Activated T-cell treated with anti-CD3 and anti-CD28 coated beads, Interleukin-2, amount 50 U/mL, for 72 hours (primary cell): ENCODE measurements around the gene IVNS1ABP. TPM values are rescaled to one million over a fixed set of nuclear protein-coding genes. Genes with fewer than 3 reads are reported as not detected.
"Not testable (repeated sequence)": the region's sequence is repeated elsewhere in the genome, so short reads cannot be mapped to it uniquely, and the experiment has no call there.

ENCODE experiments used
- ATAC-seq, 2 donors: fragments of 150-1000 bp; cut with Tn5 transposase; replicated peaks in 1 of 2; 2 replicates each; pipeline ENCODE4 v1.10.0; 2021; ENCODE audit warnings: moderate library complexity in 2 of 2, mild to moderate bottlenecking in 1 of 2
- DNase-seq, 2 donors: peaks; one replicate each; pipeline ENCODE4 v3.0.0; 2021 to 2022; ENCODE audit warnings: mixed read lengths in 1 of 2
- H3K27ac Mint-ChIP-seq: one replicate; pipeline ENCODE4 v1.8.0; 2022; ENCODE audit warnings: mild to moderate bottlenecking, moderate library complexity, mixed read lengths
- H3K27me3 Mint-ChIP-seq: one replicate; pipeline ENCODE4 v1.8.0; 2022; ENCODE audit warnings: low read depth, mixed read lengths
- H3K36me3 Mint-ChIP-seq, 2 donors: one replicate each; pipeline ENCODE4 v1.8.0; 2022; ENCODE audit warnings: mixed read lengths in 2 of 2, mild to moderate bottlenecking in 1 of 2; ENCODE audit not compliant: insufficient read depth in 2 of 2
- H3K4me1 Mint-ChIP-seq: one replicate; pipeline ENCODE4 v1.8.0; 2022; ENCODE audit warnings: low read depth, mixed read lengths
- H3K4me3 Mint-ChIP-seq, 2 donors: one replicate each; pipeline ENCODE4 v1.8.0; 2022; ENCODE audit warnings: mild to moderate bottlenecking in 2 of 2, mixed read lengths in 2 of 2, moderate library complexity in 2 of 2
- H3K9me3 Mint-ChIP-seq, 2 donors: one replicate each; pipeline ENCODE4 v1.8.0; 2022; ENCODE audit warnings: mixed read lengths in 2 of 2
- total RNA-seq, 2 donors: library from RNA; stranded (reverse); gene quantifications; one replicate each; pipeline ENCODE4 v1.2.3, GENCODE V29; 2022

IVNS1ABP gene
- total RNA-seq, result 100 to 1,000 TPM in 1 of 2 donors, 10 to 100 TPM in 1; 86.2 to 110 TPM

GRCh38 chr1:185317034-185317885, at the start of gene IVNS1ABP:
Gene IVNS1ABP (minus strand): TSS chr1:185317243. CDS start chr1:185309493, 7,750 bp downstream.
- Mint-ChIP-seq H3K4me3 (peak within 1 kb of the TSS; percentile 92 to 97), H3K9me3 (peaks cover 0 to 5% of the 10 kb centered on the region in 2 donors), H3K36me3 (peaks cover 12% of the 10 kb centered on the region in 2 donors), H3K27me3 (no peaks in the 10 kb centered on the region), H3K27ac (peak within 1 kb of the TSS; percentile 84), H3K4me1 (peaks cover 51% of the 10 kb centered on the region)
- ATAC-seq, result peak; percentile 75 to 78
- DNase-seq, result peak; percentile 93

- Mint-ChIP-seq H3K27ac (no peak overlapping the region), H3K4me1 (no peaks in the 10 kb centered on the region), H3K4me3 (no peak overlapping the region), H3K9me3 (peaks cover 7% of the 10 kb centered on the region in 2 donors), H3K27me3 (no peaks in the 10 kb centered on the region), H3K36me3 (peaks cover 9% of the 10 kb centered on the region in 2 donors)
- DNase-seq (no peak), ATAC-seq (no peak)
These were observed 48.9 kb upstream of the IVNS1ABP start for GRCh38 chr1:185365951-185366350.

- not testable (repeated sequence) for ATAC-seq, H3K9me3 Mint-ChIP-seq, H3K27me3 Mint-ChIP-seq, DNase-seq, H3K36me3 Mint-ChIP-seq, H3K4me1 Mint-ChIP-seq, H3K27ac Mint-ChIP-seq, H3K4me3 Mint-ChIP-seq
These were observed 47.5 kb upstream of the IVNS1ABP start for GRCh38 chr1:185364528-185364927.

GRCh38 chr1:185363205-185363604, 46.2 kb upstream of the IVNS1ABP start:
- Mint-ChIP-seq H3K27ac (no peak overlapping the region), H3K4me1 (no peaks in the 10 kb centered on the region), H3K9me3 (peaks cover 7 to 8% of the 10 kb centered on the region in 2 donors), H3K27me3 (no peaks in the 10 kb centered on the region), H3K36me3 (peaks cover 9% of the 10 kb centered on the region in 2 donors), H3K4me3 (no peak overlapping the region)
- DNase-seq (no peak), ATAC-seq (no peak)

- DNase-seq, result no peak
- H3K4me1 Mint-ChIP-seq, result no peaks in the 10 kb centered on the region
- peaks cover 9% of the 10 kb centered on the region in 2 donors for H3K36me3 Mint-ChIP-seq
- no peaks in the 10 kb centered on the region for H3K27me3 Mint-ChIP-seq
- ATAC-seq, result no peak
- no peak overlapping the region for H3K27ac Mint-ChIP-seq
- H3K4me3 Mint-ChIP-seq, result no peak overlapping the region
- H3K9me3 Mint-ChIP-seq, result peaks cover 7 to 8% of the 10 kb centered on the region in 2 donors
These were observed 43.7 kb upstream of the IVNS1ABP start for GRCh38 chr1:185360714-185361113.

GRCh38 chr1:185358957-185359356, 41.9 kb upstream of the IVNS1ABP start:
- Mint-ChIP-seq H3K4me1 (no peaks in the 10 kb centered on the region), H3K9me3 (peaks cover 7 to 8% of the 10 kb centered on the region in 2 donors), H3K4me3 (no peak overlapping the region), H3K27me3 (no peaks in the 10 kb centered on the region), H3K27ac (no peak overlapping the region), H3K36me3 (peaks cover 9% of the 10 kb centered on the region in 2 donors)
- DNase-seq (no peak), ATAC-seq (no peak)

- no peak for DNase-seq
- Mint-ChIP-seq H3K27ac (no peak overlapping the region), H3K36me3 (no peaks in the 10 kb centered on the region), H3K27me3 (no peaks in the 10 kb centered on the region), H3K9me3 (peaks cover 0 to 1% of the 10 kb centered on the region in 2 donors), H3K4me3 (no peak overlapping the region), H3K4me1 (no peaks in the 10 kb centered on the region)
- no peak for ATAC-seq
These were observed 38.9 kb upstream of the IVNS1ABP start for GRCh38 chr1:185355947-185356346.

- H3K4me1 Mint-ChIP-seq, result no peaks in the 10 kb centered on the region
- no peaks in the 10 kb centered on the region for H3K27me3 Mint-ChIP-seq
- H3K9me3 Mint-ChIP-seq, result no peaks in the 10 kb centered on the region
- H3K27ac Mint-ChIP-seq, result no peak overlapping the region
- DNase-seq, result no peak
- no peak overlapping the region for H3K4me3 Mint-ChIP-seq
- no peaks in the 10 kb centered on the region for H3K36me3 Mint-ChIP-seq
- ATAC-seq, result no peak
These were observed 36.1 kb upstream of the IVNS1ABP start for GRCh38 chr1:185353124-185353523.

- Mint-ChIP-seq H3K36me3 (no peaks in the 10 kb centered on the region), H3K27ac (no peak overlapping the region), H3K9me3 (no peaks in the 10 kb centered on the region), H3K4me1 (no peaks in the 10 kb centered on the region), H3K4me3 (no peak overlapping the region), H3K27me3 (no peaks in the 10 kb centered on the region)
- DNase-seq (no peak), ATAC-seq (no peak)
These were observed 34.9 kb upstream of the IVNS1ABP start for GRCh38 chr1:185351734-185352466.

GRCh38 chr1:185350027-185350442, 33.0 kb upstream of the IVNS1ABP start:
- no peak overlapping the region for H3K27ac Mint-ChIP-seq
- H3K36me3 Mint-ChIP-seq, result no peaks in the 10 kb centered on the region
- ATAC-seq (no peak), DNase-seq (no peak)
- H3K9me3 Mint-ChIP-seq, result no peaks in the 10 kb centered on the region
- peaks cover 6% of the 10 kb centered on the region for H3K4me1 Mint-ChIP-seq
- H3K4me3 Mint-ChIP-seq, result no peak overlapping the region
- H3K27me3 Mint-ChIP-seq, result no peaks in the 10 kb centered on the region

GRCh38 chr1:185349556-185349955, 32.5 kb upstream of the IVNS1ABP start:
- Mint-ChIP-seq H3K27ac (no peak overlapping the region), H3K4me3 (no peak overlapping the region), H3K27me3 (no peaks in the 10 kb centered on the region), H3K9me3 (no peaks in the 10 kb centered on the region), H3K36me3 (no peaks in the 10 kb centered on the region), H3K4me1 (peaks cover 6% of the 10 kb centered on the region)
- no peak for DNase-seq
- ATAC-seq, result no peak

- Mint-ChIP-seq H3K36me3 (no peaks in the 10 kb centered on the region), H3K27ac (no peak overlapping the region), H3K9me3 (no peaks in the 10 kb centered on the region), H3K4me1 (peaks cover 6% of the 10 kb centered on the region), H3K4me3 (no peak overlapping the region), H3K27me3 (no peaks in the 10 kb centered on the region)
- ATAC-seq, result no peak
- DNase-seq, result no peak
These were observed 31.9 kb upstream of the IVNS1ABP start for GRCh38 chr1:185348985-185349384.

- peaks cover 6% of the 10 kb centered on the region for H3K4me1 Mint-ChIP-seq
- H3K27me3 Mint-ChIP-seq, result no peaks in the 10 kb centered on the region
- no peaks in the 10 kb centered on the region for H3K9me3 Mint-ChIP-seq
- no peaks in the 10 kb centered on the region for H3K36me3 Mint-ChIP-seq
- ATAC-seq, result no peak
- H3K27ac Mint-ChIP-seq, result no peak overlapping the region
- DNase-seq, result no peak
- H3K4me3 Mint-ChIP-seq, result no peak overlapping the region
These were observed 31.3 kb upstream of the IVNS1ABP start for GRCh38 chr1:185348296-185348695.
